Nephron progenitor cell (in vitro differentiated cells): ENCODE results near the gene MYL5.
"Not testable (repeated sequence)": the region's sequence is repeated elsewhere in the genome, so short reads cannot be mapped to it uniquely, and the experiment has no call there.

Experiments used
- DNase-seq: peaks from one replicate; pipeline ENCODE4 v3.0.0; 2021
- H3K27ac Mint-ChIP-seq: 2 replicates; pipeline ENCODE4 v1.8.0; 2021; ENCODE audit warnings: mild to moderate bottlenecking, moderate library complexity, mixed read lengths
- H3K27me3 Mint-ChIP-seq: 2 replicates; pipeline ENCODE4 v1.8.0; 2021; ENCODE audit warnings: mild to moderate bottlenecking, low read depth, mixed read lengths; ENCODE audit not compliant: poor library complexity
- H3K36me3 Mint-ChIP-seq: 2 replicates; pipeline ENCODE4 v1.8.0; 2021; ENCODE audit warnings: low read depth, mixed read lengths
- H3K4me1 Mint-ChIP-seq: 2 replicates; pipeline ENCODE4 v1.8.0; 2021; ENCODE audit warnings: mixed read lengths
- H3K4me3 Mint-ChIP-seq: 2 replicates; pipeline ENCODE4 v1.8.0; 2021; ENCODE audit warnings: mild to moderate bottlenecking, moderate library complexity, mixed read lengths
- H3K9me3 Mint-ChIP-seq: 2 replicates; pipeline ENCODE4 v1.8.0; 2021; ENCODE audit warnings: mild to moderate bottlenecking, moderate library complexity, mixed read lengths
- TF ChIP-seq, protein P1 (sequence below): fragments of 200-600 bp; sonication (generic); IDR thresholded peaks from 2 replicates; pipeline ENCODE4 v1.5.0; 2021; ENCODE audit warnings: antibody characterized with exemption

Gene MYL5

GRCh38 chr4:666822-667544 lies 7.4 kb upstream of the MYL5 start:
- Mint-ChIP-seq H3K27ac (no peak overlapping the region), H3K27me3 (peaks cover 3% of the 10 kb centered on the region)

GRCh38 chr4:667545-667925 lies 6.8 kb upstream of the MYL5 start:
- peak overlapping the region; percentile 76 for H3K27ac Mint-ChIP-seq
- no peaks in the 10 kb centered on the region for H3K9me3 Mint-ChIP-seq
- TF ChIP-seq, protein P1, sequence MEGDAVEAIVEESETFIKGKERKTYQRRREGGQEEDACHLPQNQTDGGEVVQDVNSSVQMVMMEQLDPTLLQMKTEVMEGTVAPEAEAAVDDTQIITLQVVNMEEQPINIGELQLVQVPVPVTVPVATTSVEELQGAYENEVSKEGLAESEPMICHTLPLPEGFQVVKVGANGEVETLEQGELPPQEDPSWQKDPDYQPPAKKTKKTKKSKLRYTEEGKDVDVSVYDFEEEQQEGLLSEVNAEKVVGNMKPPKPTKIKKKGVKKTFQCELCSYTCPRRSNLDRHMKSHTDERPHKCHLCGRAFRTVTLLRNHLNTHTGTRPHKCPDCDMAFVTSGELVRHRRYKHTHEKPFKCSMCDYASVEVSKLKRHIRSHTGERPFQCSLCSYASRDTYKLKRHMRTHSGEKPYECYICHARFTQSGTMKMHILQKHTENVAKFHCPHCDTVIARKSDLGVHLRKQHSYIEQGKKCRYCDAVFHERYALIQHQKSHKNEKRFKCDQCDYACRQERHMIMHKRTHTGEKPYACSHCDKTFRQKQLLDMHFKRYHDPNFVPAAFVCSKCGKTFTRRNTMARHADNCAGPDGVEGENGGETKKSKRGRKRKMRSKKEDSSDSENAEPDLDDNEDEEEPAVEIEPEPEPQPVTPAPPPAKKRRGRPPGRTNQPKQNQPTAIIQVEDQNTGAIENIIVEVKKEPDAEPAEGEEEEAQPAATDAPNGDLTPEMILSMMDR, result no peak
- peaks cover 16% of the 10 kb centered on the region for H3K36me3 Mint-ChIP-seq
- DNase-seq, result no peak
- H3K4me3 Mint-ChIP-seq, result no peak overlapping the region
- peaks cover 5% of the 10 kb centered on the region for H3K4me1 Mint-ChIP-seq
- peaks cover 3% of the 10 kb centered on the region for H3K27me3 Mint-ChIP-seq

More at GRCh38 chr4:666822-667544, 7.4 kb upstream of the MYL5 start:
- no peak for DNase-seq
- no peak overlapping the region for H3K4me3 Mint-ChIP-seq
- H3K36me3 Mint-ChIP-seq, result peaks cover 12% of the 10 kb centered on the region
- peaks cover 5% of the 10 kb centered on the region for H3K4me1 Mint-ChIP-seq
- TF ChIP-seq, protein P1, result no peak
- H3K9me3 Mint-ChIP-seq, result no peaks in the 10 kb centered on the region

GRCh38 chr4:668219-668618 lies 6.1 kb upstream of the MYL5 start:
- H3K9me3 Mint-ChIP-seq, H3K27me3 Mint-ChIP-seq: not testable (repeated sequence)

GRCh38 chr4:669806-670559 lies 4.4 kb upstream of the MYL5 start:
- DNase-seq, H3K4me3 Mint-ChIP-seq, H3K27ac Mint-ChIP-seq, H3K27me3 Mint-ChIP-seq, H3K9me3 Mint-ChIP-seq: not testable (repeated sequence)
- peaks cover 14% of the 10 kb centered on the region for H3K4me1 Mint-ChIP-seq
- peaks cover 24% of the 10 kb centered on the region for H3K36me3 Mint-ChIP-seq

More at GRCh38 chr4:668219-668618, 6.1 kb upstream of the MYL5 start:
- not testable (repeated sequence) for H3K4me1 Mint-ChIP-seq, H3K4me3 Mint-ChIP-seq, DNase-seq
- Mint-ChIP-seq H3K27ac (peak overlapping the region; percentile 76), H3K36me3 (peaks cover 20% of the 10 kb centered on the region)

GRCh38 chr4:671769-672168 lies 2.6 kb upstream of the MYL5 start:
- Mint-ChIP-seq H3K36me3 (peaks cover 24% of the 10 kb centered on the region), H3K4me1 (peaks cover 13% of the 10 kb centered on the region), H3K4me3 (no peak overlapping the region)

DNA sequence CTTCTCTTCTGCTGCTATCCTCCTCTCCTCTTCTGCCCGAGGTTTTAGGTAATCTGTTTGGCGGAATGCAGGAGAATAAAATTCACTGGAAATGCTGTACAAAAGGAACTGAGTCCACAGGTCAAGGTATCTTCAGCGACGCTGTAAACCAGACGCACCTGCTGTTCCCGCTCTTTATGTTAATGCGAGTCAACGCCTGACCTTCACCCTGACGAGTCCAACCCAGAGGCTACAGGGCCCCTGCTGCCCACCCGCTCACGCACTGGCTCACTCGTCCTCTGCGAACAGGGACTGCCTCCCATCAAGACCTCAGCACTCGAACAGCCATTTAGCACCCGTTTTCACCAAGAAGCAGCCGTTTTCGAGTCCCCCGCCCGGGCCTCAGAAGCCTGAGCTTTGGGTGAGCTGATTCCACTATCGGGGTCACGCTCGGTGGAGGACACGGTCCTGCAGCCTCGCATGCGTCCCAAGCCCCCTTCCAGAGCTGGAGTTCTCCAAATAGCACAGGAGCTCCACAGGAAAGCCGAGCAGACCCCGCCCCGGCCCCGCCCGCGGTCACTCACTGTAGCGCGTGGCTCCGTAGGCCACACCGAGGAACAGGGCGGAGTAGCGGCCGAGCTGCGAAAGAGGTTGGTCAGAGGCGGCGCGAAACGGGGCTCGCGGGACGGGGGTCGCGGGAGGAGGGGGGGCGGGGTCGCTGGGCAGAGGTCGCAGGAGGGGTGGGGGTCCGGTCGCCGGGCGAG lies 822 bp upstream of the MYL5 start:
- H3K27me3 Mint-ChIP-seq, result peaks cover 2% of the 10 kb centered on the region
- TF ChIP-seq, protein P1, result no peak
- H3K36me3 Mint-ChIP-seq, result peaks cover 24% of the 10 kb centered on the region
- H3K27ac Mint-ChIP-seq, result peak overlapping the region; percentile 87
- H3K9me3 Mint-ChIP-seq, result no peaks in the 10 kb centered on the region
- peaks cover 14% of the 10 kb centered on the region for H3K4me1 Mint-ChIP-seq
- peak overlapping the region; percentile 91 for H3K4me3 Mint-ChIP-seq
- DNase-seq, result peak; percentile 67

More at GRCh38 chr4:671769-672168, 2.6 kb upstream of the MYL5 start:
- Mint-ChIP-seq H3K27ac (no peak overlapping the region), H3K27me3 (peaks cover 3% of the 10 kb centered on the region), H3K9me3 (no peaks in the 10 kb centered on the region)
- DNase-seq, result no peak
- TF ChIP-seq, protein P1, result no peak
